NCI-H2196 treated with DMSO at 0.1 percent for 48 hours (cell line): ENCODE data around the gene GLG1.

Experiments
- DNase-seq: peaks from one replicate; lab custom pipeline; 2025; ENCODE audit not compliant: unreplicated experiment; lab: John Stamatoyannopoulos, UW

GLG1 gene

GRCh38 chr16:74485916-74486315, 121.0 kb downstream of the GLG1 start:
- DNase-seq: no peak

- no peak for DNase-seq
These were observed 126.5 kb downstream of the GLG1 start for GRCh38 chr16:74480150-74481029.

DNA sequence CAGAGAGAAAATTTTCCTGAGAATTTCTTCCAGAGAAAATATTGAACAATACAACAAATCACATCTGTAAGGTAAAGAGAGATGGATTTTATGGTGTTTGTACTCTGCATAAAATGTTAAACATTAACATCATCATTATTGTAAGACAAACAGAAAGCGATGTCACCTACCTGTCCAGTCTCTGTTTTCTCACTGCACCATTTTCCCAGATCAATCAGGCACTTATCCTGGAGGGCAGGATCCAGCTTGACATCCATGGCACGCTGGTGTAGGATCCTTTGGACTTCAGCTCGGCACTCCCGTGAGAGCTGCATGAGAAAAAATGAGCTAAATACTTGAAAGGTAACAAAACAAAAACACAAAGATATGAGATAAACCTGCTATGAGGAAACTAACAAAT, 129.7 kb downstream of the GLG1 start:
- no peak for DNase-seq

DNA sequence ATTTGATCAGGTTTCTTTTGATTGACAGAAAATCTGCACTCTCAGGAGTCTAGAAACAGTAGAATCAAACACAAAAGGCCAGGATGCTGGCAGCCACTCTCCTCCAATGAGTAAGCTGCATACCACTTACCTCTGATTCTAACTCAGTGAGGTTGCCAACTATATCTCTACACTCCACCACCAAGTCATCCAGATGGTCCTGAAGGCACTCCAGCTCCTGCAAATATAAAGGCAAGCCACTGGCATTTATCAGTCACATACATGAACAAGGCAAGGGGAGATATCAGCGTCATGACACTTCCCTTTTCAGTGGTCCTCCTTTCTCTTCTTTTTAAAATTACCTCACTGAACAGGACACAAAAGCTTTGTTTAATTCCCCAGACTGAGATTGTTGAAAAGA, 132.5 kb downstream of the GLG1 start:
- no peak for DNase-seq

- no peak for DNase-seq
These were observed 134.4 kb downstream of the GLG1 start for GRCh38 chr16:74472540-74472939.

DNA sequence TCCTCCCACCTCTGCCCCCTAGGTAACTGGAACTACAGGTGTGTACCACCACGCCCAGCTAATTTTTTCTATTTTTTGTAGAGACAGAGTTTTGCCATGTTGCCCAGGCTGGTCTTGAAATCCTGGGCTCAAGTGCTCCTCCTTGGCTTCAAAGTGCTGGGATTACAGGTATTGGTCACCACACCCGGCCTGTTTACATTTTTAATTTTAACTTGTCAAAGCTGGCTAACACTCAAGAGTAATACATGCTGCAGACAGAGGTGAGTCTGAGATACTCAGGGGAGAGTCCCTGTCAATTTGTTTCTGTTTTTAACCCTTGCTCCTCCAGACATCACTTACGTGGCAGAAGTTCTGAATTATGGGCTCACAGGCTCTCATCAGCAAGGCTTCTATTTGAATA, 134.9 kb downstream of the GLG1 start:
- DNase-seq: no peak

GRCh38 chr16:74469946-74470478, 136.9 kb downstream of the GLG1 start:
- DNase-seq: no peak

GRCh38 chr16:74468807-74469525, 137.9 kb downstream of the GLG1 start:
- DNase-seq: no peak

- DNase-seq: no peak
These were observed 140.0 kb downstream of the GLG1 start for GRCh38 chr16:74466872-74467271.

GRCh38 chr16:74465851-74466685, 140.8 kb downstream of the GLG1 start:
- DNase-seq: no peak

- DNase-seq: no peak
These were observed 141.6 kb downstream of the GLG1 start for GRCh38 chr16:74465281-74465680.

DNA sequence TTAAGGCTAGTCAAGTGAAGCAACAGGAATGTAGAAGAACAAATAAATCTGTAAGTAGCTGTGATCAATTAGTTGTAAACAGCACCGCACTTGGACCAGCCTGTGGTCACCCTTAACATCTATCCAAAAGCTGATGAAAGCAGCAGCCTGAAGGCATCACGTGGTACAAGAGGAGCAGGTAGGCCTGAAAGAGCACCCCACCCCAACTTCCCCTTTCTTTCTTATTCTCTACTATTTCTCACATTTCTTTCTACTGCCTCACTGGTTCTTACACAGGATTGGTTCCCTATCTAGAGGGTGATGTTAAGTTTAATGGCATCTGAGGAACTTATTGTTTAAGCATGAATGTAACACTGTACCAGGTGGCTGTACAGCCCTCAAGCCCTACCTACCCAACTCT, 143.0 kb downstream of the GLG1 start:
- DNase-seq: no peak

- no peak for DNase-seq
These were observed 144.6 kb downstream of the GLG1 start for GRCh38 chr16:74462361-74462760.

DNA sequence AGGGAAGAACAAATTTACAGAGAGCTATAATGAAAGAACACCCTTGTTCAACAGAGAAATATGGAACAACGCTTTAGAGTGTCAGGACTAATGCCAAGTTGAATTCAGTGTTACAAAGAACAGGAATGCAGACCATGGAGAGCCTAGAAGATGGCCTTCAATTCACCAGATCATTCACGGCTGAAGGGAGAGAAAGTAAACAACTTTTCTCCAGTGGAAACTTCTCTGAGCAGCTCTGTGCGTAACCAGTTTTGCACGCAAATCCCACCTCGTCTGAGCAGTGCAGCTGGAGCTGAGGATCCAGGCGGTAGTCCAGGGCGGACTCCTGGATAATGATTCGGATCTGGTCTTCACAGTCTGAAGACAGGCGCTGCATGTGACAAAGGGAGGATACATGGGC, 145.1 kb downstream of the GLG1 start:
- no peak for DNase-seq

DNA sequence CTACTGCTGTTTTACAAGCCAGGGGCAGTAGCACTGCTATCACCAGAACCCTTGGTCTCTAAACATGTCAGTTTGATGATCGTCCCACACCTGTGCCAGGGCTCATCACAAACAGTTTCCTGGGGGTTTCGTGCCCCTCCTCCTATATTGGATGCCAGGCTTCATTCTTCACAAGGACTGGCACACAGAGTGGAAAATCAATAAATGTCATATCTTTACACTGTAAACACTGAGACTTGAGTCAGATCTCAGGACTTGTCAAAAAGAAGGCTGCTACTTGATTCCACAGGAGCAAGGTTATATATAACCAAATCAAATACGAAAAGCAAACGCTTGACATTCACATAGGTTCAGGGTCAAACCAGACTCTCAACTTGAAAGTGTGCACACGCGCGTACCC, 146.4 kb downstream of the GLG1 start:
- DNase-seq: no peak

- no peak for DNase-seq
These were observed 150.7 kb downstream of the GLG1 start for GRCh38 chr16:74456290-74456625.

- no peak for DNase-seq
These were observed 151.2 kb downstream of the GLG1 start for GRCh38 chr16:74455619-74456289.

DNA sequence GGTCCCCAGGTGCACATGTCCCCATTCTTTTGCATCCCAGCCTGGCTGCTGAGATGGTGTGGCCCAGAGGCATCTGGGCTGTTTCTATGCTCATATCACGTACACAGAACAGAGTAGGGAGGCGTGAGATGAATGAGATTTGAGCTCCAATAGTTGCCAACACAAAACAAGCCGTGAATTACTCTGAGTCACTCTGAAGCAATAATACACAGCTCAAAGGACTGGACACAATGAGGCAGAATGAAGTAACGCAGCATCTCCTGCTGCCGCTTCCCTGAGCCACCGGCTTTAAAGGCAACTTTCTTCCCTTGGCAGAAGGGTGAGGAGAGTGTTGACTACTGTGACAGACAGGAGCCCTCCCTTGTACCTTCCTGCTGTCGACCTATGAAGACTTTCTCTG, 151.7 kb downstream of the GLG1 start:
- no peak for DNase-seq

- DNase-seq: no peak
These were observed 154.8 kb downstream of the GLG1 start for GRCh38 chr16:74451951-74452758.
